WERI-Rb-1 (cell line): ENCODE measurements around the gene NMU.

Source experiments
- DNase-seq: peaks from one replicate; pipeline ENCODE4 v3.0.0-alpha.2; 2020
- H3K27ac ChIP-seq: fragments of 250-450 bp; sonication (Bioruptor Pico); 2 replicates; pipeline ENCODE4 v1.5.1; 2020; ENCODE audit warnings: mild to moderate bottlenecking, moderate library complexity
- H3K27me3 ChIP-seq: fragments of 250-450 bp; sonication (Bioruptor Pico); 2 replicates; pipeline ENCODE4 v1.5.1; 2021; ENCODE audit warnings: mild to moderate bottlenecking, low read depth, moderate library complexity; ENCODE audit not compliant: insufficient read depth, severe bottlenecking
- H3K36me3 ChIP-seq: fragments of 250-450 bp; sonication (Bioruptor Pico); 2 replicates; pipeline ENCODE4 v1.5.1; 2020; ENCODE audit warnings: mild to moderate bottlenecking, moderate library complexity
- H3K4me3 ChIP-seq: 2 replicates; pipeline ENCODE4 v1.5.1; 2011; ENCODE audit warnings: low read depth, mild to moderate bottlenecking, control low read depth, low read length
- H3K9me3 ChIP-seq: fragments of 250-450 bp; sonication (Bioruptor Pico); 2 replicates; pipeline ENCODE4 v1.5.1; 2021; ENCODE audit warnings: mild to moderate bottlenecking, moderate library complexity; ENCODE audit not compliant: severe bottlenecking
- CTCF ChIP-seq: IDR thresholded peaks from 2 replicates; pipeline ENCODE4 v1.5.1; 2011; ENCODE audit warnings: low read depth, mild to moderate bottlenecking, control low read depth, inconsistent platforms, low read length

NMU gene

DNA sequence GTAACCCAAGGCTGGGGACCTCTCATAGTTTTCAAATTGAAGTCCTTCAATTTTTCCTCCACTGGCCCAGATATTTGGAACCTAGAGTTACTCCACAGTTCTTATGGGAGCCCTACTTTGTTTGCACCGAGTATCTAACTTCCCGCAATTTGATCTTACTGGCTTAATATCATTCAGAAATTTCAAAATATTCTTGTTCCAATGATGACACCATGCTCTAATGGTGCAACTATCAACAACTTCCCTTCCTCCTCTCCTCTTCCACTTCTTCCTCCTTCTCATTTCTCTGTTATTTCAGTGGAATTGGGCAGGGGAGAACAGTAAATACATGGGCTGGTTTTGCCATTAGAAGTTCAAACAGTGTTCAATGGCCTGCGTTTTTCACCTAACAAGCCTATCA lies 64.3 kb downstream of the NMU start:
- Histone ChIP-seq H3K36me3 (no peaks in the 10 kb centered on the region), H3K4me3 (no peak overlapping the region), H3K9me3 (no peaks in the 10 kb centered on the region), H3K27ac (no peak overlapping the region), H3K27me3 (no peaks in the 10 kb centered on the region)
- TF ChIP-seq CTCF, result no peak
- DNase-seq, result no peak

- Histone ChIP-seq H3K27ac (no peak overlapping the region), H3K9me3 (no peaks in the 10 kb centered on the region), H3K27me3 (no peaks in the 10 kb centered on the region), H3K36me3 (no peaks in the 10 kb centered on the region), H3K4me3 (no peak overlapping the region)
- no peak for DNase-seq
- no peak for TF ChIP-seq CTCF
These were observed 67.1 kb downstream of the NMU start for GRCh38 chr4:55568905-55569504.

- Histone ChIP-seq H3K27me3 (no peaks in the 10 kb centered on the region), H3K27ac (no peak overlapping the region), H3K4me3 (no peak overlapping the region), H3K9me3 (no peaks in the 10 kb centered on the region), H3K36me3 (no peaks in the 10 kb centered on the region)
- TF ChIP-seq CTCF, result no peak
- no peak for DNase-seq
These were observed 74.2 kb downstream of the NMU start for GRCh38 chr4:55561889-55562288.

GRCh38 chr4:55560096-55560495 lies 76.0 kb downstream of the NMU start:
- no peaks in the 10 kb centered on the region for H3K36me3 ChIP-seq
- no peak for TF ChIP-seq CTCF
- no peak overlapping the region for H3K4me3 ChIP-seq
- DNase-seq, result no peak
- H3K27ac ChIP-seq, result no peak overlapping the region
- no peaks in the 10 kb centered on the region for H3K9me3 ChIP-seq
- H3K27me3 ChIP-seq, result no peaks in the 10 kb centered on the region

GRCh38 chr4:55554453-55555030 lies 81.6 kb downstream of the NMU start:
- H3K9me3 ChIP-seq, result no peaks in the 10 kb centered on the region
- no peaks in the 10 kb centered on the region for H3K27me3 ChIP-seq
- H3K4me3 ChIP-seq, result no peak overlapping the region
- DNase-seq, result no peak
- H3K27ac ChIP-seq, result no peak overlapping the region
- H3K36me3 ChIP-seq, result no peaks in the 10 kb centered on the region
- no peak for TF ChIP-seq CTCF
